KMS-11 (cell line): Measurements from ENCODE around the gene ARFGEF2.

ENCODE experiments used
- H2AFZ ChIP-seq: fragments of 200-600 bp; sonication (generic); 2 replicates; pipeline ENCODE4 v1.6.1; 2016; ENCODE audit warnings: antibody characterized with exemption, mixed run types, low read depth
- H3K27ac ChIP-seq: fragments of 200-600 bp; sonication (generic); 2 replicates; pipeline ENCODE4 v1.6.1; 2016; ENCODE audit warnings: mild to moderate bottlenecking, mixed run types
- H3K27me3 ChIP-seq: fragments of 200-600 bp; sonication (generic); 2 replicates; pipeline ENCODE4 v1.6.1; 2017; ENCODE audit warnings: mild to moderate bottlenecking, low read depth, mixed run types, moderate library complexity; ENCODE audit not compliant: insufficient read depth
- H3K36me3 ChIP-seq: fragments of 200-600 bp; sonication (generic); 2 replicates; pipeline ENCODE4 v1.6.1; 2017; ENCODE audit warnings: mild to moderate bottlenecking, mixed run types; ENCODE audit not compliant: insufficient read depth
- H3K4me1 ChIP-seq: fragments of 200-600 bp; sonication (generic); 2 replicates; pipeline ENCODE4 v1.6.1; 2016; ENCODE audit warnings: mild to moderate bottlenecking, low read depth, mixed run types; ENCODE audit not compliant: poor library complexity, severe bottlenecking
- H3K4me2 ChIP-seq: fragments of 200-600 bp; sonication (generic); 2 replicates; pipeline ENCODE4 v1.7.0; 2016; ENCODE audit warnings: mild to moderate bottlenecking, mixed run types
- H3K4me3 ChIP-seq: fragments of 200-600 bp; sonication (generic); IDR thresholded peaks from 2 replicates; pipeline ENCODE4 v1.6.1; 2017; ENCODE audit warnings: low read depth, low read length, mixed read lengths; ENCODE audit not compliant: insufficient read depth
- H3K79me2 ChIP-seq: fragments of 200-600 bp; sonication (generic); 2 replicates; pipeline ENCODE4 v1.6.1; 2016; ENCODE audit warnings: low read depth, mixed run types; ENCODE audit not compliant: insufficient read depth
- H3K9ac ChIP-seq: fragments of 200-600 bp; sonication (generic); 2 replicates; pipeline ENCODE4 v1.6.1; 2016; ENCODE audit warnings: mild to moderate bottlenecking, mixed run types
- H4K20me1 ChIP-seq: fragments of 200-600 bp; sonication (generic); 2 replicates; pipeline ENCODE4 v1.6.1; 2016; ENCODE audit warnings: mild to moderate bottlenecking, mixed run types; ENCODE audit not compliant: insufficient read depth
- TF ChIP-seq, protein P1 (sequence below): fragments of 200-600 bp; sonication (generic); conservative IDR thresholded peaks from 2 replicates; pipeline ENCODE4 v1.6.1; 2017; ENCODE audit warnings: low read depth, mild to moderate bottlenecking, antibody characterized with exemption, low read length, moderate library complexity, mixed read lengths

ARFGEF2 gene

GRCh38 chr20:48906221-48906877 lies 15.2 kb upstream of the ARFGEF2 start:
- H2AFZ ChIP-seq, result no peak overlapping the region
- TF ChIP-seq, protein P1, sequence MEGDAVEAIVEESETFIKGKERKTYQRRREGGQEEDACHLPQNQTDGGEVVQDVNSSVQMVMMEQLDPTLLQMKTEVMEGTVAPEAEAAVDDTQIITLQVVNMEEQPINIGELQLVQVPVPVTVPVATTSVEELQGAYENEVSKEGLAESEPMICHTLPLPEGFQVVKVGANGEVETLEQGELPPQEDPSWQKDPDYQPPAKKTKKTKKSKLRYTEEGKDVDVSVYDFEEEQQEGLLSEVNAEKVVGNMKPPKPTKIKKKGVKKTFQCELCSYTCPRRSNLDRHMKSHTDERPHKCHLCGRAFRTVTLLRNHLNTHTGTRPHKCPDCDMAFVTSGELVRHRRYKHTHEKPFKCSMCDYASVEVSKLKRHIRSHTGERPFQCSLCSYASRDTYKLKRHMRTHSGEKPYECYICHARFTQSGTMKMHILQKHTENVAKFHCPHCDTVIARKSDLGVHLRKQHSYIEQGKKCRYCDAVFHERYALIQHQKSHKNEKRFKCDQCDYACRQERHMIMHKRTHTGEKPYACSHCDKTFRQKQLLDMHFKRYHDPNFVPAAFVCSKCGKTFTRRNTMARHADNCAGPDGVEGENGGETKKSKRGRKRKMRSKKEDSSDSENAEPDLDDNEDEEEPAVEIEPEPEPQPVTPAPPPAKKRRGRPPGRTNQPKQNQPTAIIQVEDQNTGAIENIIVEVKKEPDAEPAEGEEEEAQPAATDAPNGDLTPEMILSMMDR, result no peak
- H3K4me2 ChIP-seq, result no peak overlapping the region
- no peaks in the 10 kb centered on the region for H3K79me2 ChIP-seq
- H3K9ac ChIP-seq, result no peak overlapping the region
- H4K20me1 ChIP-seq, result no peaks in the 10 kb centered on the region
- peaks cover 11% of the 10 kb centered on the region for H3K4me1 ChIP-seq
- no peak overlapping the region for H3K4me3 ChIP-seq
- peaks cover 4% of the 10 kb centered on the region; the same call in 1 of the 2 replicates for H3K27me3 ChIP-seq
- H3K27ac ChIP-seq, result no peak overlapping the region
- H3K36me3 ChIP-seq, result no peaks in the 10 kb centered on the region

DNA sequence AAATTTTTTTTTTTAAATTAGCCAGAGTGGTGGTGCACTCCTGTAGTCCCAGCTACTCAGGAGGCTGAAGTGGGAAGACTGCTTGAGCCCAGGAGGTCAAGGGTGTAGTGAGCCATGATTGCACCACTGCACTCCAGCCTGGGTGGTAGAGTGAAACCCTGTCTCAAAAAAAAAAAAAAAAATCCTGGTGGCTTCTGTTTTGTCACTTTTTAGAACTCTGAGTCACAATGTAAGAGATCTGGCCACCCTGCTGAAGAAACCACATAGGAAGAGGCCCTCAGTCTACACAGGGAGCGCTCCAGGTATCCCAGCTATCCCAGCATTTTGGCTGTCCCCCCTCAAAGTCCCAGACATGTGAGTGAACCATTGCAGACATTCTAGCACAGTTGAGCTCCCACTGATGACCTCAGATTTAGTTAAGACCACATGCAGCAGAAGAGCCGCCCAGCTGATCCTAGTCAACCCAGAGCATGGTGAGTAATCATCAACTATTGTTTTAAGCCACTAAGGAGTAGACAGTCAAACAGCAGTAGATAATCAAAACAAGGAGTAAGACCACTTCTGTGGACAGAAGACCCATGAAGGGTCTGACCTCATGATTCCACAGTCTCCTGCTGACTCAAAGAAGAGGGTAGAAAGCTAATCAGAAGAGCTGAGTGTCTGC lies 12.7 kb upstream of the ARFGEF2 start:
- H2AFZ ChIP-seq, result no peak overlapping the region
- peaks cover 30% of the 10 kb centered on the region for H3K4me1 ChIP-seq
- H3K4me2 ChIP-seq, result no peak overlapping the region
- H3K79me2 ChIP-seq, result no peaks in the 10 kb centered on the region
- H4K20me1 ChIP-seq, result no peaks in the 10 kb centered on the region
- no peaks in the 10 kb centered on the region for H3K36me3 ChIP-seq
- no peaks in the 10 kb centered on the region; the same call in 1 of the 2 replicates for H3K27me3 ChIP-seq
- H3K27ac ChIP-seq, result no peak overlapping the region
- no peak overlapping the region for H3K9ac ChIP-seq
- TF ChIP-seq, protein P1, result no peak
- no peak overlapping the region for H3K4me3 ChIP-seq

DNA sequence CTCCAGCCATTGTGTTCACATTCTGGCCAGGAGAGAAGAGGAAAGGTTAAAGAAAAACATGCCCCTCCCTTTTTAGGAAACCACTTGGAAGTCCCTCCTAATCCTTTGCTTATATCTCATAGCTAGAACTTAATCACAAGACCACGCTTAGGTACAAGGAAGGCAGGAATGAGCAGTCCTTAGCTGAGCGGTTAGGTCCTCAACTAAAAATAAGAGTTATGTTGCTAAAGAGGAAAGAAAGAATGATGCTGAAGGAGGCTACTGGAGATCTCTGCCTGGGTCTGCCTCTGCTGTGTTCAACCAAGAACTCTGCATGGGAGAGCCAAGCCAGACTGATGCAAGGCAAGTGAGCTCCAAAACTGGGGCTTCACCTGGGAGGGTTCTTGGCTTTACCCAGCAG lies 11.6 kb upstream of the ARFGEF2 start:
- TF ChIP-seq, protein P1, result no peak
- Histone ChIP-seq H2AFZ (no peak overlapping the region), H3K36me3 (no peaks in the 10 kb centered on the region), H4K20me1 (no peaks in the 10 kb centered on the region), H3K4me1 (peaks cover 23% of the 10 kb centered on the region), H3K4me3 (no peak overlapping the region), H3K4me2 (no peak overlapping the region), H3K27ac (no peak overlapping the region), H3K27me3 (no peaks in the 10 kb centered on the region), H3K79me2 (no peaks in the 10 kb centered on the region), H3K9ac (no peak overlapping the region)

GRCh38 chr20:48910347-48910781 lies 11.1 kb upstream of the ARFGEF2 start:
- H3K9ac ChIP-seq, result no peak overlapping the region
- no peaks in the 10 kb centered on the region for H4K20me1 ChIP-seq
- TF ChIP-seq, protein P1, result no peak
- H3K4me1 ChIP-seq, result peaks cover 20% of the 10 kb centered on the region
- no peaks in the 10 kb centered on the region for H3K27me3 ChIP-seq
- H3K36me3 ChIP-seq, result no peaks in the 10 kb centered on the region
- no peak overlapping the region for H2AFZ ChIP-seq
- H3K27ac ChIP-seq, result no peak overlapping the region
- H3K79me2 ChIP-seq, result no peaks in the 10 kb centered on the region
- H3K4me3 ChIP-seq, result no peak overlapping the region
- H3K4me2 ChIP-seq, result no peak overlapping the region
